Measurements from ENCODE around the gene B4GALNT1. TPM values are rescaled to one million over a fixed set of nuclear protein-coding genes. Genes with fewer than 3 reads are reported as not detected.

Gene B4GALNT1
- total RNA-seq, 1 experiment from 2014 or later = 0.59 TPM

GRCh38 chr12:57611108-57611826 lies 21.7 kb downstream of the B4GALNT1 start, which contains the start of gene ARHGEF25:
Gene ARHGEF25, plus strand, starts transcription at chr12:57611435. Its CDS starts 460 bp downstream, at chr12:57611895.
- DNase-seq = peak; percentile 97
- H3K27me3 ChIP-seq (ENCODE audit: control insufficient read depth, insufficient read depth, low read length) = peaks cover 64% of the 10 kb centered on the region
- no peaks in the 10 kb centered on the region; the same call in 1 of the 2 replicates for H3K36me3 ChIP-seq (replicated peaks; ENCODE audit: control insufficient read depth, insufficient read depth, low read length)
- H3K4me3 ChIP-seq (ENCODE audit: insufficient read depth, low read depth, low read length) = peak within 1 kb of the TSS; percentile 63

GRCh38 chr12:57610554-57611107 lies 22.4 kb downstream of the B4GALNT1 start:
- H3K4me3 ChIP-seq (ENCODE audit: insufficient read depth, low read depth, low read length) = peak overlapping the region; percentile 63
- H3K36me3 ChIP-seq (replicated peaks; ENCODE audit: control insufficient read depth, insufficient read depth, low read length) = no peaks in the 10 kb centered on the region; the same call in 1 of the 2 replicates
- H3K27me3 ChIP-seq (ENCODE audit: control insufficient read depth, insufficient read depth, low read length) = peaks cover 57% of the 10 kb centered on the region
- DNase-seq = peak; percentile 83

GRCh38 chr12:57609781-57610553 lies 23.0 kb downstream of the B4GALNT1 start:
- Histone ChIP-seq H3K4me3 (ENCODE audit: insufficient read depth, low read depth, low read length) (peak overlapping the region; percentile 63), H3K36me3 (replicated peaks; ENCODE audit: control insufficient read depth, insufficient read depth, low read length) (no peaks in the 10 kb centered on the region; the same call in 1 of the 2 replicates), H3K27me3 (ENCODE audit: control insufficient read depth, insufficient read depth, low read length) (peaks cover 51% of the 10 kb centered on the region)
- DNase-seq = peak; percentile 80

- peaks cover 43% of the 10 kb centered on the region for H3K27me3 ChIP-seq (ENCODE audit: control insufficient read depth, insufficient read depth, low read length)
- peak overlapping the region; percentile 63 for H3K4me3 ChIP-seq (ENCODE audit: insufficient read depth, low read depth, low read length)
- H3K36me3 ChIP-seq (replicated peaks; ENCODE audit: control insufficient read depth, insufficient read depth, low read length) = no peaks in the 10 kb centered on the region; the same call in 1 of the 2 replicates
- peak; percentile 80 for DNase-seq
Observed at GRCh38 chr12:57609101-57609780, 23.8 kb downstream of the B4GALNT1 start.

- DNase-seq = peak; percentile 19
- Histone ChIP-seq H3K4me3 (ENCODE audit: insufficient read depth, low read depth, low read length) (no peak overlapping the region), H3K36me3 (replicated peaks; ENCODE audit: control insufficient read depth, insufficient read depth, low read length) (no peaks in the 10 kb centered on the region; the same call in 1 of the 2 replicates), H3K27me3 (ENCODE audit: control insufficient read depth, insufficient read depth, low read length) (peaks cover 33% of the 10 kb centered on the region)
Observed at GRCh38 chr12:57607958-57608663, 24.9 kb downstream of the B4GALNT1 start.

- peak; percentile 19 for DNase-seq
- no peak overlapping the region for H3K4me3 ChIP-seq (ENCODE audit: insufficient read depth, low read depth, low read length)
- H3K36me3 ChIP-seq (replicated peaks; ENCODE audit: control insufficient read depth, insufficient read depth, low read length) = no peaks in the 10 kb centered on the region; the same call in 1 of the 2 replicates
- H3K27me3 ChIP-seq (ENCODE audit: control insufficient read depth, insufficient read depth, low read length) = peaks cover 20% of the 10 kb centered on the region
Observed at GRCh38 chr12:57606821-57607220, 26.2 kb downstream of the B4GALNT1 start.

GRCh38 chr12:57606399-57606798 lies 26.6 kb downstream of the B4GALNT1 start:
- Histone ChIP-seq H3K36me3 (replicated peaks; ENCODE audit: control insufficient read depth, insufficient read depth, low read length) (no peaks in the 10 kb centered on the region; the same call in 1 of the 2 replicates), H3K27me3 (ENCODE audit: control insufficient read depth, insufficient read depth, low read length) (peaks cover 18% of the 10 kb centered on the region), H3K4me3 (ENCODE audit: insufficient read depth, low read depth, low read length) (no peak overlapping the region)
- no peak for DNase-seq

GRCh38 chr12:57605811-57606311 lies 27.1 kb downstream of the B4GALNT1 start:
- Histone ChIP-seq H3K27me3 (ENCODE audit: control insufficient read depth, insufficient read depth, low read length) (peaks cover 12% of the 10 kb centered on the region), H3K4me3 (ENCODE audit: insufficient read depth, low read depth, low read length) (no peak overlapping the region; the same call in 1 of the 2 replicates)
- no peak for DNase-seq

GRCh38 chr12:57604992-57605810 lies 27.8 kb downstream of the B4GALNT1 start:
- DNase-seq = peak; percentile 72
- H3K36me3 ChIP-seq (replicated peaks; ENCODE audit: control insufficient read depth, insufficient read depth, low read length) = peaks cover 2% of the 10 kb centered on the region

More at GRCh38 chr12:57605811-57606311, 27.1 kb downstream of the B4GALNT1 start:
- H3K36me3 ChIP-seq (replicated peaks; ENCODE audit: control insufficient read depth, insufficient read depth, low read length) = peaks cover 2% of the 10 kb centered on the region

GRCh38 chr12:57604454-57604991 lies 28.5 kb downstream of the B4GALNT1 start, which contains the start of gene DTX3:
Gene DTX3, plus strand, starts transcription at chr12:57604824. Its CDS starts 1,694 bp downstream, at chr12:57606518.
- Histone ChIP-seq H3K36me3 (replicated peaks; ENCODE audit: control insufficient read depth, insufficient read depth, low read length) (peaks cover 4% of the 10 kb centered on the region), H3K27me3 (ENCODE audit: control insufficient read depth, insufficient read depth, low read length) (peaks cover 2% of the 10 kb centered on the region; the same call in 1 of the 2 replicates), H3K4me3 (ENCODE audit: insufficient read depth, low read depth, low read length) (peak within 1 kb of the TSS; percentile 71)
- peak; percentile 83 for DNase-seq

More at GRCh38 chr12:57604992-57605810, 27.8 kb downstream of the B4GALNT1 start:
- Histone ChIP-seq H3K27me3 (ENCODE audit: control insufficient read depth, insufficient read depth, low read length) (peaks cover 6% of the 10 kb centered on the region), H3K4me3 (ENCODE audit: insufficient read depth, low read depth, low read length) (peak overlapping the region; percentile 71)

GRCh38 chr12:57603815-57604453 lies 29.1 kb downstream of the B4GALNT1 start:
- DNase-seq = peak; percentile 69
- peaks cover 6% of the 10 kb centered on the region for H3K36me3 ChIP-seq (replicated peaks; ENCODE audit: control insufficient read depth, insufficient read depth, low read length)
- H3K27me3 ChIP-seq (ENCODE audit: control insufficient read depth, insufficient read depth, low read length) = no peaks in the 10 kb centered on the region
- H3K4me3 ChIP-seq (ENCODE audit: insufficient read depth, low read depth, low read length) = peak overlapping the region; percentile 71

GRCh38 chr12:57603324-57603723 lies 29.7 kb downstream of the B4GALNT1 start:
- no peaks in the 10 kb centered on the region for H3K27me3 ChIP-seq (ENCODE audit: control insufficient read depth, insufficient read depth, low read length)
- H3K36me3 ChIP-seq (replicated peaks; ENCODE audit: control insufficient read depth, insufficient read depth, low read length) = peaks cover 6% of the 10 kb centered on the region
- H3K4me3 ChIP-seq (ENCODE audit: insufficient read depth, low read depth, low read length) = no peak overlapping the region
- DNase-seq = no peak
